ENCODE measurements around the gene KLHL5. TPM values are rescaled to one million over a fixed set of nuclear protein-coding genes. Genes with fewer than 3 reads are reported as not detected.

Gene KLHL5
- total RNA-seq, 1 experiment from 2014 or later, result 128 TPM

- in situ Hi-C loops (cut with HindIII; ENCODE audit: low pct_unique_long_range_greater_than_20kb, low sequenced_read_pairs), result no loop called here
- POLR2A ChIA-PET, result no interaction called here
- H3K27ac ChIP-seq (ENCODE audit: low read length), result no peak overlapping the region
Measured at GRCh38 chr4:39024311-39024865, 37.6 kb upstream of the KLHL5 start.

DNA sequence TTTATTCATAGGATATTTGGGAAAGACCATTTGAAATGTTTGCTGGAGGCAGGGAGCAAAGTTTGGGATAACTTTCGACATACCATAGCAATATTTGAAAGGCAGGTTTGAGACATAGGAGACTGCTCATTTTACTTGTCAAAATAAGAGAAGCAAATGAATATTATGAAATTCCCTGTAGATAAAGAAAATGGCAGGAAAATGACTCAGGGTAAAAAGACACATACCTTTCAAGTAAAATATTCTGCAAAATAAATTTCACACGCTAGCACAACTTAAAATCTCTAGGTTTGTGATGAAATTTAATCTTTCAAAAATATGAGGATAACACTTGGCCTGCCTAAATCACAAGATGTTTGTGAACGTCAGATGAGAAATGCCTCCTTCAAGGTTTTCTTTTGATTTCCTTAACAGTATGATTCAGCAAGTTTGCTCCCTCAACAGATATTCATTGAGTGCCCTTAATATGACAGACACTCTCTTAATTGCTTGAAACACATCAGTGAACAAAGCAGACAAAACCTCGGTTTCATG is 36.4 kb upstream of the KLHL5 start:
- in situ Hi-C loops (cut with HindIII; ENCODE audit: low pct_unique_long_range_greater_than_20kb, low sequenced_read_pairs), result no loop called here
- intact Hi-C loops (cut with micrococcal nuclease; ENCODE audit: unreplicated experiment), result no loop called here
- no peak for DNase-seq (ENCODE audit: low read depth, low spot score)
- TF ChIP-seq POLR2AphosphoS5 (IDR thresholded peaks at IDR 0.05; ENCODE audit: low read depth, low read length) (no peak), REST (IDR thresholded peaks at IDR 0.05; ENCODE audit: insufficient read depth in 1 of 2, low read depth in 2 of 2, low read length in 1 of 2) (no peak), TCF7L2 (IDR thresholded peaks at IDR 0.05; ENCODE audit: low read depth, low read length) (no peak), SIN3A (IDR thresholded peaks at IDR 0.05; ENCODE audit: borderline replicate concordance, insufficient read depth, low read depth, low read length) (no peak), CTCF (IDR thresholded peaks at IDR 0.05) (no peak)
- H3K4me1 ChIP-seq (ENCODE audit: control insufficient read depth, insufficient read depth, low read length), result peaks cover 9% of the 10 kb centered on the region
- no peaks in the 10 kb centered on the region for H3K36me3 ChIP-seq (ENCODE audit: control insufficient read depth, insufficient read depth, low read length)
- ChIA-PET POLR2A (no interaction called here), CTCF (no interaction called here)
- no peaks in the 10 kb centered on the region for H3K27me3 ChIP-seq (ENCODE audit: control insufficient read depth, insufficient read depth, low read length)
- no peaks in the 10 kb centered on the region; the same call in 1 of the 2 replicates for H3K9me3 ChIP-seq (ENCODE audit: control insufficient read depth, insufficient read depth, low read depth, low read length)
- H3K27ac ChIP-seq (ENCODE audit: low read length), result peak overlapping the region; percentile 94
- ATAC-seq, result no peak
- H3K4me3 ChIP-seq (ENCODE audit: low read depth in 2 of 2, low read length in 2 of 2), result no peak overlapping the region
- no TSS peak for BruUV-seq (replicated peaks)

More at GRCh38 chr4:39024311-39024865, 37.6 kb upstream of the KLHL5 start:
- CTCF ChIA-PET, result no interaction called here
- no peak for ATAC-seq
- TF ChIP-seq CTCF (IDR thresholded peaks at IDR 0.05) (no peak), TCF7L2 (IDR thresholded peaks at IDR 0.05; ENCODE audit: low read depth, low read length) (no peak), POLR2AphosphoS5 (IDR thresholded peaks at IDR 0.05; ENCODE audit: low read depth, low read length) (no peak), REST (IDR thresholded peaks at IDR 0.05; ENCODE audit: insufficient read depth in 1 of 2, low read depth in 2 of 2, low read length in 1 of 2) (no peak), SIN3A (IDR thresholded peaks at IDR 0.05; ENCODE audit: borderline replicate concordance, insufficient read depth, low read depth, low read length) (no peak)
- DNase-seq (ENCODE audit: low read depth, low spot score), result no peak
- H3K9me3 ChIP-seq (ENCODE audit: control insufficient read depth, insufficient read depth, low read depth, low read length), result no peaks in the 10 kb centered on the region; the same call in 1 of the 2 replicates
- peaks cover 9% of the 10 kb centered on the region for H3K4me1 ChIP-seq (ENCODE audit: control insufficient read depth, insufficient read depth, low read length)
- H3K4me3 ChIP-seq (ENCODE audit: low read depth in 2 of 2, low read length in 2 of 2), result no peak overlapping the region
- H3K27me3 ChIP-seq (ENCODE audit: control insufficient read depth, insufficient read depth, low read length), result no peaks in the 10 kb centered on the region
- no peaks in the 10 kb centered on the region for H3K36me3 ChIP-seq (ENCODE audit: control insufficient read depth, insufficient read depth, low read length)
- no TSS peak for BruUV-seq (replicated peaks)
- intact Hi-C loops (cut with micrococcal nuclease; ENCODE audit: unreplicated experiment), result no loop called here

Measured in Panc1 (cell line).